HFF-Myc (cell line): ENCODE data around the gene HDAC4.

ENCODE experiments used
- DNase-seq: peaks from one replicate; pipeline ENCODE4 v3.0.0-alpha.2; 2011; ENCODE audit warnings: low read depth; ENCODE audit errors: extremely low read depth
- H3K4me3 ChIP-seq: replicated peaks from 2 replicates; pipeline ENCODE4 v1.5.1; 2011; ENCODE audit warnings: low read depth, mild to moderate bottlenecking, control low read depth, low read length
- TF ChIP-seq, protein P1 (sequence below): IDR thresholded peaks from 2 replicates; pipeline ENCODE4 v1.5.1; 2012; ENCODE audit warnings: mild to moderate bottlenecking, low read depth, low read length, control low read depth; ENCODE audit errors: missing control alignments

HDAC4 gene

DNA sequence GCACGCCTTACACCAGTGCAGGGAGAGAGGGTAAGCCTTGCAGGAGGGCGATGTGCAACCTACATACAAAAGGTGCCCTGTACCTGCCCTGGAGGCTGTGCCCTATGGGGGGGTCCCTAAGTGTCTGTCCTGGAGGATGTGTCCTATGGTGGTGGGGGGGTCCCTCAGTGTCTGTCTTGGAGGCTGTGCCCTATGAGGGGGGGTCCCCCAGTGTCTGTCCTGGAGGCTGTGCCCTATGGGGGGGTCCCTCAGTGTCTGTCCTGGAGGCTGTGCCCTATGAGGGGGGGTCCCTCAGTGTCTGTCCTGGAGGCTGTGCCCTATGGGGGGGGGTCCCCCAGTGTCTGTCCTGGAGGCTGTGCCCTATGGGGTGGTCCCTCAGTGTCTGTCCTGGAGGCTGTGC, 216.6 kb downstream of the HDAC4 start:
- TF ChIP-seq, protein P1, sequence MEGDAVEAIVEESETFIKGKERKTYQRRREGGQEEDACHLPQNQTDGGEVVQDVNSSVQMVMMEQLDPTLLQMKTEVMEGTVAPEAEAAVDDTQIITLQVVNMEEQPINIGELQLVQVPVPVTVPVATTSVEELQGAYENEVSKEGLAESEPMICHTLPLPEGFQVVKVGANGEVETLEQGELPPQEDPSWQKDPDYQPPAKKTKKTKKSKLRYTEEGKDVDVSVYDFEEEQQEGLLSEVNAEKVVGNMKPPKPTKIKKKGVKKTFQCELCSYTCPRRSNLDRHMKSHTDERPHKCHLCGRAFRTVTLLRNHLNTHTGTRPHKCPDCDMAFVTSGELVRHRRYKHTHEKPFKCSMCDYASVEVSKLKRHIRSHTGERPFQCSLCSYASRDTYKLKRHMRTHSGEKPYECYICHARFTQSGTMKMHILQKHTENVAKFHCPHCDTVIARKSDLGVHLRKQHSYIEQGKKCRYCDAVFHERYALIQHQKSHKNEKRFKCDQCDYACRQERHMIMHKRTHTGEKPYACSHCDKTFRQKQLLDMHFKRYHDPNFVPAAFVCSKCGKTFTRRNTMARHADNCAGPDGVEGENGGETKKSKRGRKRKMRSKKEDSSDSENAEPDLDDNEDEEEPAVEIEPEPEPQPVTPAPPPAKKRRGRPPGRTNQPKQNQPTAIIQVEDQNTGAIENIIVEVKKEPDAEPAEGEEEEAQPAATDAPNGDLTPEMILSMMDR: no peak
- DNase-seq: no peak
- no peak overlapping the region for H3K4me3 ChIP-seq

DNA sequence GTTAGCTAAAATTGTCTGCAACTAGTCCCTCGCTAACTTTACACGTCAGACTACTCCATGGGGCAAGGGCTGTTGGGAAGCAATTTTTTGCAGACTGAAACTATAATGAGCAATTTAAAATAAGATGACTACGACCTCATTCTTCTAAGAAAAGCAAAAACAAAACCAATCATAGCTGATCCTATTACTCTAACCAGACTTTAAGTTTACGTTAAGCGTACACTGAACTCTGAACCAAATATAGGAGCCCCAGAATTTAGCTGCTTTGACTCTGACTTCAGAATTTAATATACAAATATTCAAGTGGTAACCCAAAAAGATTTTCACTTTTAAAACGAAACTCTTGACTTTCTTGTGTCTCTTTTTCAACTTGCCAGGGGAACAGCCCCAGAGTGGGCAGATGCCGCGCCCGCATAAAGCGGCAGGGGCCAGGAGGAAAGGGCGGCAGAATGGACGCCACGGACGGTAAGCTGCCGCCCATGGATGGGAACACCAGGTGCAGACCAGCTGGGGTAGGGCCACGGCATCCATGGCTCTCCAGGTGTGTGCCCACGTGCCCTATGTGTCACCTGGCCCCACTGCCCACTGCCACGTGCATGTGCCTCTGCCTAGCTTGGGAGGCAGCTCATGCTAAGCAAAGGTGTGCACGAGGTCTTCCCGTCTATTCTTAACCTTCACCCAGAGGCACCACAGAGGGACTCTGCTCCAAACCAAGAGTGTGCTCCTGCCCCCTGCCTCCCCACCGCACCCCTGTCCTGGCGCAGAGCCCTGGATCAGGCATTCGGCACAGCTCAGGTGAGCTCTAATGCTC, 217.6 kb downstream of the HDAC4 start:
- TF ChIP-seq, protein P1: no peak
- DNase-seq: no peak
- no peak overlapping the region for H3K4me3 ChIP-seq

DNA sequence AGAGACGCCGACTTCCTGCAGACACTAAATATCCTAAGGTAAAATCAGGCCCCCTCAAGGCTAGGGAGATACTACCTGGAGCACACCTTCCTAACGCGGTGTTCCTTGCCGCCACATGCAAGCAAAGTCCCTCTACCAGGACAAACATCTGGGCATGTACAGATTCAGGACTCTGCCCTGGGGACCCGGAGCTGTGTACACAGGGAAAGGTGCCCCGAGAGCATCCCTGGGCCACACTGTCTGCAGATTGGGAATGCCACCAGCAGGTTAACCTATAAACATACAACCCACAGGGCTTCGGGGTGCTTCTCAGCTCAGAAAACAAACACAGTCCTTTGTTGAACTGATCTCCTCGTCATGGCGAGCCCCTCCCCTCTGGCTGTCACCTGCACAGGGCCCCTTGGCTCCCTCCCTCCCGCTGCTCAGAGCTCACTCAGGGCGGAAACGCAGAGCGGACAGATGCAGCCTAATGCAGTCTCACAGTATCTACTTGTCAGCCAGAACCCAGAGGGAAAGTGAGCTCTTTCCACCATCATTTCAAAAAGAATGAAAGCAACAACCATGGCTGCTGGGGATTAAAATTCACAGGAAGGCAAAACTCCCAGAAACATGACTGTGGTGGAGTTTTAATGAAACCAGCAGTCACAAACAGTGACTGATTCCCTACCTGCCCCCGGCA, 218.8 kb downstream of the HDAC4 start:
- TF ChIP-seq, protein P1: no peak
- DNase-seq: no peak
- H3K4me3 ChIP-seq: no peak overlapping the region

DNA sequence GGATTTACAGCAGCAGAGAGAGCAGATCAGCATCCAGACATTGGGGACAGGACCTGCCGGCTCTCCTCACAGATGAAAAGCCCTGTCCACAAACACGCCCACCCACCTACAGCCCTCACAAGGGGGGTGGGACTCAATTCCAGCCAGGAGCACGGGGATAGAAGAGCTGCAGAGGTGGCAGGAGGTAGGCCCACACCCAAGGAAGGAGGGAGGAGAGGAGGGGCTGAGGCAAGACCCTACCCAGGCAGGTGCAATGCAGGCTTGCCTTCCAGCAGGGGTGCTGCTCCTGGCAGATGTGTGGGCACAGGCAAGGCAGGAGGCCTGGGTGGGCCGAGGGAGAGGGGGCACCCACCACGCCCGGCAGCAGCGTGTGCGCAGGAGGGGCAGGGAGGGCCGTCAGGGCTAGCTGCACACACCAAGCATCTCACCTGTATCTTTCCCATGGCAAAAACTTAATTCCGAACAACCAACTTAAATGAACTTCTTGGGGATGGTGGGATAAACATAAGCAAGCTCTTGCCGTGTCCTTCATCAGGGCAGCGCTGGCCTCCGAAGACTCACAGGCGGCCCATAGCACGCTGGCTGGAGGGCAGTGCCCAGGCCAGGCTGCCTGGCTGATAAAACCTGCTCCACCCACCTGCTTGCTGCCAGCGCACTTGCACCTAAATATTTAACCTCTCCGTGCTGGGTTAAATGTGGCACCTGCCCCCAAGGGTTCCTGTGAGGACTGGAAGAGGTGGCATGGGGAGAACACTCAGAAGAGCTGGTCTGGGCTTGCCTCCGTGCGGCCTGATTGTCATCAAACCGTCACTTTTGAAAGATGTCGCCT, 219.5 kb downstream of the HDAC4 start:
- no peak for DNase-seq
- H3K4me3 ChIP-seq: no peak overlapping the region
- TF ChIP-seq, protein P1: no peak

GRCh38 chr2:239180526-239181073, 220.2 kb downstream of the HDAC4 start:
- DNase-seq: no peak
- H3K4me3 ChIP-seq: no peak overlapping the region
- TF ChIP-seq, protein P1: no peak

DNA sequence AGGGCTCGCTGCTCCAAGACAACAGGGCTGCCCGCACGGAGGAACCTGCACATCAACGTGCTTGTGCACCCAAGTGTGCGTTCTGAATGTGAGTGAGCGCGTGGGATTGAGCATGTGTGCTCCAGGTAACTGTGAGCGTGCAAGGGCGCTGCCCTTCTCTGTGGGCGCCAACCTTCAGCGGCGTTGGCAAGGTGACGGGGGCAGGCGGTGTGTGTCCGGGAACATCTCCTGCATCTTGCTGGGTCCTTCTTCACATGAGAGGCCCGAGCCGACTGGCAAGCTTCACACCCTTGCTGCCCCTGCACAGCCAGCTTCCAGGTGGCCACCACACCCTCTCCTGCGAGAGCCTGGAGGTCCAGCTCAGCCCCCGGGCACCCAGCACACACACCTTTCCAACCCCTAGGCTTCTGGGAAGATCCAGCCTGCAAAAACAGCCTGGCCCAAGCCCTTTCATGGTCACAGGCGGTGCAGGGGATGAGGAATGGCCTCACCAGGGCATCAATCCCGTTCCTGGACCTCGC, 220.9 kb downstream of the HDAC4 start:
- H3K4me3 ChIP-seq: no peak overlapping the region
- DNase-seq: no peak
- TF ChIP-seq, protein P1: no peak
